ENCODE results near the gene PDE3A.

PDE3A gene

DNA sequence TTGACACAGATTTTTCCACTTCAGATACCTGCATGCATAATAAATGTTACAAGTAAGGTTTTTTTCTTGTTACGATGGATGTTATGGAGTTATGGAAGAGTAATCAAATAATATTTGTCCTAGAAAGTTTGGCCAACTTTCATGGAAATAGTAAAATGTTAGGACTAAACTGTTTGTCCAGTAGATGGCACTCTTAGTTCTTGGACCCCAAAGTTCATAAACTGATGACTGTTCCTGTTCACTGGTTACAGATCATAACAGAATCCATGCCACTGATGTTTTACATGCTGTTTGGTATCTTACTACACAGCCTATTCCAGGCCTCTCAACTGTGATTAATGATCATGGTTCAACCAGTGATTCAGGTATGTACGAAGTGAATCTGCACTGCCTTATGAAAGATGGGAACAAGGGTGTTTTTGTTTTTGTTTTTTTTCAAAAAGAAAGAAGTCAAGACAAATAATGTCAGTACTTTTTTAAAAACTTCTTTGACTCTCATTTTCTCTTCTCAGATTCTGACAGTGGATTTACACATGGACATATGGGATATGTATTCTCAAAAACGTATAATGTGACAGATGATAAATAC is 278.0 kb downstream of the PDE3A start:
- Histone ChIP-seq H2AFZ (ENCODE audit: low read length) (no peak overlapping the region), H3K9ac (ENCODE audit: low read depth, low read length, poor library complexity) (no peak overlapping the region), H2BK12ac (ENCODE audit: low read length) (no peak overlapping the region), H3K79me1 (ENCODE audit: low read depth, low read length) (no peaks in the 10 kb centered on the region), H3K4me3 (ENCODE audit: low read length in 2 of 2) (no peak overlapping the region), H3K4ac (ENCODE audit: low read length) (no peak overlapping the region), H3K18ac (ENCODE audit: low read length) (no peak overlapping the region), H3K4me2 (ENCODE audit: insufficient read depth, low read length, poor library complexity, severe bottlenecking) (no peak overlapping the region), H4K91ac (ENCODE audit: low read depth, low read length, poor library complexity) (no peak overlapping the region), H2BK15ac (ENCODE audit: low read length) (no peak overlapping the region), H3K4me1 (ENCODE audit: control insufficient read depth in 2 of 2, insufficient read depth in 1 of 2, low read depth in 1 of 2, low read length in 2 of 2) (peaks cover 0 to 2% of the 10 kb centered on the region in 2 donors), H4K8ac (ENCODE audit: low read depth, low read length) (no peak overlapping the region), H3K9me3 (replicated peaks in 1 of 2; ENCODE audit: control insufficient read depth in 2 of 2, insufficient read depth in 1 of 2, low read depth in 1 of 2, low read length in 2 of 2) (no peaks in the 10 kb centered on the region), H3K36me3 (replicated peaks in 1 of 2; ENCODE audit: control insufficient read depth in 2 of 2, insufficient read depth in 2 of 2, low read length in 2 of 2) (no peaks in the 10 kb centered on the region), H3K14ac (ENCODE audit: low read length) (no peak overlapping the region), H3K27me3 (ENCODE audit: control insufficient read depth in 3 of 3, insufficient read depth in 3 of 3, low read depth in 1 of 3, low read length in 3 of 3) (no peaks in the 10 kb centered on the region), H2BK120ac (ENCODE audit: low read depth, low read length) (no peak overlapping the region), H2BK5ac (ENCODE audit: low read length) (no peak overlapping the region), H3K23ac (ENCODE audit: low read depth, low read length, poor library complexity) (no peak overlapping the region), H2AK5ac (ENCODE audit: low read depth, low read length) (no peak overlapping the region), H3K27ac (replicated peaks; ENCODE audit: low read length) (no peak overlapping the region)
- DNase-seq (ENCODE audit: low spot score) = no peak
- 100% methylated on average over 1 of the region's 3 CpGs; no CpG with 5 or more reads in 1 of the 2 donors for WGBS, 2 donors (ENCODE audit: extremely low coverage in 2 of 2, insufficient read length in 2 of 2, insufficient replicate concordance in 1 of 2)

DNA sequence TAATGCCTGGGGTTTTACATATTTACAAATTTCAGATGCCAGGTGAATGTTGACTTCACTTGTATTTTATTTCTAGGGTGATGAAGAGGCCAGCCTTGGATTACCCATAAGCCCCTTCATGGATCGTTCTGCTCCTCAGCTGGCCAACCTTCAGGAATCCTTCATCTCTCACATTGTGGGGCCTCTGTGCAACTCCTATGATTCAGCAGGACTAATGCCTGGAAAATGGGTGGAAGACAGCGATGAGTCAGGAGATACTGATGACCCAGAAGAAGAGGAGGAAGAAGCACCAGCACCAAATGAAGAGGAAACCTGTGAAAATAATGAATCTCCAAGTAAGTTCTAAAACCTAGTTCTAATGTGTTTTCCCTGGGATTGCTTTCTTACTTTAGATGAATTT is 285.5 kb downstream of the PDE3A start:
- Histone ChIP-seq H2BK15ac (ENCODE audit: low read length) (no peak overlapping the region), H4K91ac (ENCODE audit: low read depth, low read length, poor library complexity) (no peak overlapping the region), H3K23ac (ENCODE audit: low read depth, low read length, poor library complexity) (no peak overlapping the region), H3K18ac (ENCODE audit: low read length) (no peak overlapping the region), H2BK12ac (ENCODE audit: low read length) (no peak overlapping the region), H2AFZ (ENCODE audit: low read length) (no peak overlapping the region), H3K79me1 (ENCODE audit: low read depth, low read length) (no peaks in the 10 kb centered on the region), H3K9ac (ENCODE audit: low read depth, low read length, poor library complexity) (no peak overlapping the region), H3K27me3 (ENCODE audit: control insufficient read depth in 3 of 3, insufficient read depth in 3 of 3, low read depth in 1 of 3, low read length in 3 of 3) (no peaks in the 10 kb centered on the region), H3K36me3 (replicated peaks in 1 of 2; ENCODE audit: control insufficient read depth in 2 of 2, insufficient read depth in 2 of 2, low read length in 2 of 2) (no peaks in the 10 kb centered on the region), H3K14ac (ENCODE audit: low read length) (no peak overlapping the region), H4K8ac (ENCODE audit: low read depth, low read length) (no peak overlapping the region), H3K4ac (ENCODE audit: low read length) (no peak overlapping the region), H3K4me3 (ENCODE audit: low read length in 2 of 2) (no peak overlapping the region), H3K9me3 (replicated peaks in 1 of 2; ENCODE audit: control insufficient read depth in 2 of 2, insufficient read depth in 1 of 2, low read depth in 1 of 2, low read length in 2 of 2) (no peaks in the 10 kb centered on the region), H2BK120ac (ENCODE audit: low read depth, low read length) (no peak overlapping the region), H3K4me1 (ENCODE audit: control insufficient read depth in 2 of 2, insufficient read depth in 1 of 2, low read depth in 1 of 2, low read length in 2 of 2) (peaks cover 2 to 6% of the 10 kb centered on the region in 2 donors), H2AK5ac (ENCODE audit: low read depth, low read length) (no peak overlapping the region), H3K4me2 (ENCODE audit: insufficient read depth, low read length, poor library complexity, severe bottlenecking) (no peak overlapping the region), H2BK5ac (ENCODE audit: low read length) (no peak overlapping the region), H3K27ac (replicated peaks; ENCODE audit: low read length) (no peak overlapping the region)
- WGBS, 2 donors (ENCODE audit: extremely low coverage in 2 of 2, insufficient read length in 2 of 2, insufficient replicate concordance in 1 of 2) = no CpG with 5 or more reads among the region's 2 CpGs
- no peak for DNase-seq (ENCODE audit: low spot score)

DNA sequence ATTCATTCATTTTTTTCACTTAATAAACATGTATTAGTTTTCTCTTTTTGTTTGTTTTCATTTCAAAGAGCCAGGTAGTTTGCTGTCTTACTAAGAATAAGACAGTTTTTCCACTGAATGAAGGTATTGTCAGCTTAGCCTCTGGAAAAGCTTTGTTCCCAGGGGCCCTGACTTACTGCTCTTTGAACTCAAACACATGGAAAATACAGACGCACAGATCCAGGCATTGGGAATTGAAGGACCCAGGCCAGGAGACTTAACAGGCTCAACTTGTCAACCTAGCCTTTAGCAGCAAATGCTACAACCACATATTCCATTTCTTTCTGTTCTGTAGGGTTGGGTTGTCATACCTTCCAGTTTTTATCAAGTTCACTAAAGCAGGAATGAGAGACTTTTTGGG is 288.3 kb downstream of the PDE3A start:
- H2BK120ac ChIP-seq (ENCODE audit: low read depth, low read length) = no peak overlapping the region
- H3K9me3 ChIP-seq (replicated peaks in 1 of 2; ENCODE audit: control insufficient read depth in 2 of 2, insufficient read depth in 1 of 2, low read depth in 1 of 2, low read length in 2 of 2) = peaks cover 4 to 11% of the 10 kb centered on the region in 2 donors
- no peaks in the 10 kb centered on the region for H3K79me1 ChIP-seq (ENCODE audit: low read depth, low read length)
- WGBS, 2 donors (ENCODE audit: extremely low coverage in 2 of 2, insufficient read length in 2 of 2, insufficient replicate concordance in 1 of 2) = no CpG with 5 or more reads among the region's 1 CpG
- H2BK5ac ChIP-seq (ENCODE audit: low read length) = no peak overlapping the region
- no peak overlapping the region for H3K4me2 ChIP-seq (ENCODE audit: insufficient read depth, low read length, poor library complexity, severe bottlenecking)
- H3K27me3 ChIP-seq (ENCODE audit: control insufficient read depth in 3 of 3, insufficient read depth in 3 of 3, low read depth in 1 of 3, low read length in 3 of 3) = no peaks in the 10 kb centered on the region
- H3K4me3 ChIP-seq (ENCODE audit: low read length in 2 of 2) = no peak overlapping the region
- peaks cover 2 to 6% of the 10 kb centered on the region in 2 donors for H3K4me1 ChIP-seq (ENCODE audit: control insufficient read depth in 2 of 2, insufficient read depth in 1 of 2, low read depth in 1 of 2, low read length in 2 of 2)
- H3K9ac ChIP-seq (ENCODE audit: low read depth, low read length, poor library complexity) = no peak overlapping the region
- no peak overlapping the region for H3K4ac ChIP-seq (ENCODE audit: low read length)
- H3K23ac ChIP-seq (ENCODE audit: low read depth, low read length, poor library complexity) = no peak overlapping the region
- H3K14ac ChIP-seq (ENCODE audit: low read length) = no peak overlapping the region
- no peak overlapping the region for H2BK15ac ChIP-seq (ENCODE audit: low read length)
- no peak overlapping the region for H3K27ac ChIP-seq (replicated peaks; ENCODE audit: low read length)
- H2AK5ac ChIP-seq (ENCODE audit: low read depth, low read length) = no peak overlapping the region
- no peak for DNase-seq (ENCODE audit: low spot score)
- H4K8ac ChIP-seq (ENCODE audit: low read depth, low read length) = no peak overlapping the region
- H3K18ac ChIP-seq (ENCODE audit: low read length) = no peak overlapping the region
- H2BK12ac ChIP-seq (ENCODE audit: low read length) = no peak overlapping the region
- H3K36me3 ChIP-seq (replicated peaks in 1 of 2; ENCODE audit: control insufficient read depth in 2 of 2, insufficient read depth in 2 of 2, low read length in 2 of 2) = no peaks in the 10 kb centered on the region
- H2AFZ ChIP-seq (ENCODE audit: low read length) = no peak overlapping the region
- H4K91ac ChIP-seq (ENCODE audit: low read depth, low read length, poor library complexity) = no peak overlapping the region

DNA sequence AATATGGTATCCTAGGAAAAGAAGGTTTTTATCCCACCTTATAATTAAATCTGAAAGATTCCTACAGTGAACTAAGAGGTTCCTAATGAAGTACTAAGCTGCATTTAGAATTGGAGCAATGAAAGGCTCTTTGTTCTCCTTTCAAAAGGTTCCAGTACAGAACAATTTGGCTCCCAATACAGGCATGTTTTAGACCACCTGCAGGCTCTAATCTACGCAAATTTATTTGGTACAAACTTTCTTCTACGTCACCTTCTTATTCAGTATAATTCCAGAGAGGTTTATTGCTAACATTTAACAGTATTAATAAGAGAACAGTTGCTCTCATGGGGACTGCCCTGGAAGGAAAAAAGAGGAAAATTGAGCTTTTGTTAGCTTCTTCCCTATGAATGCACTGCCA is 289.2 kb downstream of the PDE3A start:
- Histone ChIP-seq H3K4me1 (ENCODE audit: control insufficient read depth in 2 of 2, insufficient read depth in 1 of 2, low read depth in 1 of 2, low read length in 2 of 2) (peaks cover 2 to 6% of the 10 kb centered on the region in 2 donors), H3K36me3 (replicated peaks in 1 of 2; ENCODE audit: control insufficient read depth in 2 of 2, insufficient read depth in 2 of 2, low read length in 2 of 2) (no peaks in the 10 kb centered on the region), H3K18ac (ENCODE audit: low read length) (no peak overlapping the region), H2BK15ac (ENCODE audit: low read length) (no peak overlapping the region), H3K79me1 (ENCODE audit: low read depth, low read length) (no peaks in the 10 kb centered on the region), H4K91ac (ENCODE audit: low read depth, low read length, poor library complexity) (no peak overlapping the region), H3K4me2 (ENCODE audit: insufficient read depth, low read length, poor library complexity, severe bottlenecking) (no peak overlapping the region), H2BK5ac (ENCODE audit: low read length) (no peak overlapping the region), H2BK12ac (ENCODE audit: low read length) (no peak overlapping the region), H3K4me3 (ENCODE audit: low read length in 2 of 2) (no peak overlapping the region), H2AK5ac (ENCODE audit: low read depth, low read length) (no peak overlapping the region), H3K9me3 (replicated peaks in 1 of 2; ENCODE audit: control insufficient read depth in 2 of 2, insufficient read depth in 1 of 2, low read depth in 1 of 2, low read length in 2 of 2) (peaks cover 4 to 16% of the 10 kb centered on the region in 2 donors), H2AFZ (ENCODE audit: low read length) (peak overlapping the region; percentile 15), H4K8ac (ENCODE audit: low read depth, low read length) (no peak overlapping the region), H3K4ac (ENCODE audit: low read length) (no peak overlapping the region), H3K9ac (ENCODE audit: low read depth, low read length, poor library complexity) (no peak overlapping the region), H3K23ac (ENCODE audit: low read depth, low read length, poor library complexity) (no peak overlapping the region), H3K27ac (replicated peaks; ENCODE audit: low read length) (no peak overlapping the region), H2BK120ac (ENCODE audit: low read depth, low read length) (no peak overlapping the region), H3K14ac (ENCODE audit: low read length) (no peak overlapping the region), H3K27me3 (ENCODE audit: control insufficient read depth in 3 of 3, insufficient read depth in 3 of 3, low read depth in 1 of 3, low read length in 3 of 3) (no peaks in the 10 kb centered on the region)
- WGBS, 2 donors (ENCODE audit: extremely low coverage in 2 of 2, insufficient read length in 2 of 2, insufficient replicate concordance in 1 of 2) = no CpG with 5 or more reads among the region's 2 CpGs
- DNase-seq (ENCODE audit: low spot score) = no peak

Measured in neuronal stem cell (in vitro differentiated cells).